HG03575 (cell line): ENCODE data around the gene STXBP6.

Experiments used
- ATAC-seq: cut with Tn5 transposase; IDR thresholded peaks from one replicate; pipeline ENCODE4 v1.9.1; 2021; ENCODE audit not compliant: unreplicated experiment, insufficient number of reproducible peaks, low FRiP score; ENCODE audit errors: extremely low read depth

Gene STXBP6

GRCh38 chr14:25032092-25032784 lies 17.7 kb downstream of the STXBP6 start:
- ATAC-seq, result no peak

GRCh38 chr14:25026476-25027137 lies 23.3 kb downstream of the STXBP6 start:
- ATAC-seq, result no peak

- no peak for ATAC-seq
Measured at GRCh38 chr14:25019892-25020291, 30.1 kb downstream of the STXBP6 start.

- ATAC-seq, result no peak
Measured at GRCh38 chr14:25017562-25017961, 32.4 kb downstream of the STXBP6 start.

DNA sequence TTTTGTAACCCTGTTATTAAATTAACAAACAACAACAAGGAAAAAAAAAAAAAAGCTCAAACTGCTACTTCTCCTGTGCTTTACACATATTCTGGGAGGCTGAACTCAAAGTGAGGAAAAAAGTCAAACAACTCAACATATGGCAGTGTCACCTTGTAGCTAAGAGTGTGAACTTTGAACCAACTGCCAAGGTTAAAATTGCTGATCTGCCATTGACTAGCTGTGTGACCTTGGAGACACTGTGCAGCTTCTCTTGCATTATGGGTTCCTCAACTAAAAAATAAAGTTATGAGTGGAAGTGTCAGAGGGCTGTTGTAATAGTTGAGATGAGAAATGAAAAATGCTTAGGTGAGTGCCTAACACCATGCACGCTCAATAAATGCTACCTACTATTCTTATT lies 34.2 kb downstream of the STXBP6 start:
- ATAC-seq, result no peak

- ATAC-seq, result no peak
Measured at GRCh38 chr14:25014440-25014839, 35.5 kb downstream of the STXBP6 start.

GRCh38 chr14:25011095-25011494 lies 38.9 kb downstream of the STXBP6 start:
- ATAC-seq, result no peak

DNA sequence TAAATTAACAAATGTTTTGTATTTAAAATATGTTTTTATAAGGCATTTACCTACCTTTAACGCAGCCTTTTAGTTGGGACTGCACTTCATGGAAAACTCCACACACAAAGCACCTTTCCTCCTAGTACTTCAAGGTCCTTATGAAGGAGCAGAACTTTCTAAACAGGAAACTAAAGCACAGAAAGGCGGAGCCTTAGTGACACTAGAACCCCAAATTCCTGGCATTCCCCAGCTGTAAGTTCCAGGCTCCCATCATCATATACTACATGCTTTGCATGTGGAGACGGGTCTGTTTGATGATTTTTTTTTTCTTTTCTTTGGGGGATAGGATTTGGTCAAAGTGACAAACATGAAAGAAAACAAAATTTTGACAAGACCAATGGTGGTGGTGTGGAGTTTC lies 39.5 kb downstream of the STXBP6 start:
- no peak for ATAC-seq

DNA sequence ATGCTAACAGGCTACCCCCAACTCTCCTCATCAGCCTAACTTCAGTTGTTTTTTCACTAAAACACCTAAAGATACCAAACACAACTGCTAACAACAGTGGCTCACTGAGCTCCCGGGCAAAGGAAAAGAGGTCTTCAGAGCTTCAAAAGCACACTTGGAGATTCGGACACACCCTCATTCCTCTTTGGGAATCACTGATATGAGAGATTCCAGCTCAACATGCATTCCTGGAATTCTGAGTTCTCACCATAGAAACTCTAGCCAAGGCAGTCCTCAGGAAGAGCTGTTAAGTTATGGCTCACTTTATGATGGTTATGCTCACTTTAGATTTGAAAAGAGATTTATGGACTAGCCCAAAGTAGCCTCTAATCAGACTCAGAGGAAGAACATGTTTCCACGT lies 40.1 kb downstream of the STXBP6 start:
- no peak for ATAC-seq

GRCh38 chr14:25007832-25008231 lies 42.1 kb downstream of the STXBP6 start:
- no peak for ATAC-seq

GRCh38 chr14:25006961-25007795 lies 42.8 kb downstream of the STXBP6 start:
- no peak for ATAC-seq

GRCh38 chr14:25006031-25006430 lies 43.9 kb downstream of the STXBP6 start:
- ATAC-seq, result no peak

DNA sequence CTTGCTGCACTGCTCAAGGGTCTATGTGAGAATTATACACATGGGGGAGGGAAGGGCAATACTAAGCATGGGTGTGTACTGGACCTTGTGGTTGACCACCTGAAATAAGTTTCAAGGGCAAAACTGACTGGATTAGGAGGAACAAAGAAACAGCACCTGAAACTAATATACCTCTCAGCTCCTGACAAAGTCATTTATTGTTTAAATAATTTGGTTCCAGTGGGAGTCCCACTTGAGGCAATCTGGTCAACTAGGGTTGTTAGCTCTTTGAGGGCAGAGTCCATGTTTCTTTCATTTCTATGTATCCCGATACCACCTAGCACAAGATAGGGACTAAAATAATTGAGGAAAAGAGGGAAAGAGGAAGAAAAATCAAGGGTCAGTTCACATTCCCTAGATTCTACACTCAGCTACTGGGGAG lies 45.5 kb downstream of the STXBP6 start:
- no peak for ATAC-seq

- no peak for ATAC-seq
Measured at GRCh38 chr14:25003537-25003936, 46.4 kb downstream of the STXBP6 start.

DNA sequence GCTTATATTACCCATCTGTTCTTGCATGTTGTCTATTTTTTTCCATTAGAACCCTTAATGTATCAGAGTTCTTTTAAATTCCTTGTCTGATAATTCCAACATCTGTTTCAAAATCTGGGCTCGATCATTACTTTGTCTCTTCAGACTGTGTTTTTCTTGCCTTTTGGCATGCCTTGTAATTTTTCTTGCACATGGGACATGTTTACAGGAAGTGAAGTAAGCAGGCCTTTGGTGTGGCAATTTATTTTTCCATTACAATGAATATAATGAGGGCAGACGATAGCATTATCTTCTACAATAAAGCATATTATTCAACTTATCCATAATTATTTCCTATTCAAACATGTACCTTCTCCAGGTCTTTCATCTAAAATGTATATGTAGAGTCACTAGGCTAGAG lies 48.3 kb downstream of the STXBP6 start:
- no peak for ATAC-seq

DNA sequence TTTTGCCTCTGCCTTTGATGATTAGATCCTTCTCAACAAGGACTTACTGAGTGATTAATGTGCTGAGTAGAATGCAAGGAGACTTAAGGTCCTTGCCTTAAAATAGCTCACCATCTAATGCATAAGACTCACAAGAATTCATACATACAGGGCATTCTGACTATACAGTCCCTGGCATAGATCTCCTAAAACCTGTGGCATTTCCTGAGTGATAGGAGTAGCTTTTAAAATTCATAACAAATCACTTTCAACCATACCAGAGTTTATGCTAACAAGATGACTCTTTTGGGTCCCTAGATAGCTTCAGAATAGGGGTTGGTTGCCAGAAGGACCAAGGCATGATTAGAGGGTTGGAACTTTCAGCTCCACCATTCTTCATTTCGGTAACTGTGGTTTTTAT lies 48.8 kb downstream of the STXBP6 start:
- no peak for ATAC-seq

GRCh38 chr14:24999157-24999556 lies 50.8 kb downstream of the STXBP6 start:
- ATAC-seq, result no peak

DNA sequence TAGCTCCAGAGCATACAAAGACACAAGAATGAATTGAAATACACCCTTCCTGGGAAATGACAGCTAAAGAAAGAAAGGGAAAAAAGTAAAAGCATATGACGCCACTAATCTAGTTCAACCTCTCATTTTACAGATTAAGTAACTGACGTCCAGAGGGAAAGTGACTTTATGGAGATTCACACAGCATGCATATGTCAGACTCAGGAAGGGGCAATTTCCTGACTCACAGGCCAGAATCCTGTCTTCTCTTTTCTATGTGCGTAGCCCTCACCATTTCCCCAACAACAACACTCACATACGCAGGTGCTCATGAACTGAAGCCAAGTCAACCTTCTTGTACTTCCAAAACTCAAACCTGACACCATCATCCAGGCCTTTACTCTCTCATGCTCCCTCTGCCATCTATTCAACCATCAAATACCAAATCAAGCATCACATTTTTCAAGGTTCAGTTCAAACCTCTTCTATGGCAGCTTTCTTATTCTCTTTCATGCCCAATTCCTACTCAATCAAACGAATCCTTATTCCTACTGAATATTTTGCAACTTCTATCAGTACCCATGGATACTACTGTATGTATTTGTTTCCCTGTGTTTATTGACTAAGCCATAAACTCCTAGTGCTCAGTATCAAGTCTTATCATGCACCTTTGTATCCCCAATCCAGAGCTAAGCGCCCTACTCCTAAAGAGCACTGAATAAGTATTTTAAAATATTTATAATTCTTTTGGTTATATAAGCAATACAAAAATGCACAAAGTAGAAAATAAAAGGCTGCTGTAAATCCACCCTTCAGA lies 52.8 kb downstream of the STXBP6 start:
- ATAC-seq, result no peak

DNA sequence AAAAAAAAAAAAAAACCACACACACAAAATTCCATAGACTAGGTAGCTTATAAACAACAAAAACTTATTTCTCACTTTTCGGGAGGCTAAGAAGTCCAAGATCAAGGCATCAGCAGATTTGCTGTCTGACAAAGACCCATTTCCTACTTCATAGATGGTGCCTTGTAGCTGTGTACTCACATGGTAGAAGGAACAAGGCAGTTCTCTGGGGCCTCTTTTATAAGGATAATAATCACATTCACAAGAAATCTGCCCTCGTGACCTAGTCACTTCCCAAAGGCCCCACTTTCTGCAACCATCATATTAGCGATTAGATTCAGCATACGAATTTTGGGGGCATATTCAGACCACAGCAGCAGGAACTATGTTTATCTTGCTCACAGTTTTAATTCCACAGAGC lies 54.9 kb downstream of the STXBP6 start:
- ATAC-seq, result no peak
